ENCODE results near the gene KRTAP10-1.

GRCh38 chr21:44567481-44568171 is 27.6 kb upstream of the KRTAP10-1 start:
- no peak for TF ChIP-seq EZH2 (IDR thresholded peaks at IDR 0.05; ENCODE audit: borderline replicate concordance, low read depth, low read length, poor library complexity, severe bottlenecking)
- TF ChIP-seq, protein P1, sequence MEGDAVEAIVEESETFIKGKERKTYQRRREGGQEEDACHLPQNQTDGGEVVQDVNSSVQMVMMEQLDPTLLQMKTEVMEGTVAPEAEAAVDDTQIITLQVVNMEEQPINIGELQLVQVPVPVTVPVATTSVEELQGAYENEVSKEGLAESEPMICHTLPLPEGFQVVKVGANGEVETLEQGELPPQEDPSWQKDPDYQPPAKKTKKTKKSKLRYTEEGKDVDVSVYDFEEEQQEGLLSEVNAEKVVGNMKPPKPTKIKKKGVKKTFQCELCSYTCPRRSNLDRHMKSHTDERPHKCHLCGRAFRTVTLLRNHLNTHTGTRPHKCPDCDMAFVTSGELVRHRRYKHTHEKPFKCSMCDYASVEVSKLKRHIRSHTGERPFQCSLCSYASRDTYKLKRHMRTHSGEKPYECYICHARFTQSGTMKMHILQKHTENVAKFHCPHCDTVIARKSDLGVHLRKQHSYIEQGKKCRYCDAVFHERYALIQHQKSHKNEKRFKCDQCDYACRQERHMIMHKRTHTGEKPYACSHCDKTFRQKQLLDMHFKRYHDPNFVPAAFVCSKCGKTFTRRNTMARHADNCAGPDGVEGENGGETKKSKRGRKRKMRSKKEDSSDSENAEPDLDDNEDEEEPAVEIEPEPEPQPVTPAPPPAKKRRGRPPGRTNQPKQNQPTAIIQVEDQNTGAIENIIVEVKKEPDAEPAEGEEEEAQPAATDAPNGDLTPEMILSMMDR (conservative IDR thresholded peaks at IDR 0.05; ENCODE audit: low read depth, low read length): no peak

Measured in A673 (cell line).